Activated naive CD8-positive, alpha-beta T cell treated with anti-CD3 and anti-CD28 coated beads, Interleukin-2, amount 50 U/mL, for 24 hours (primary cell): Measurements from ENCODE around the gene CCDC102A.
A peak's percentile ranks its signal among the peaks of the same experiment; 100 is the strongest.
"Not testable (repeated sequence)": the region's sequence is repeated elsewhere in the genome, so short reads cannot be mapped to it uniquely, and the experiment has no call there.

Experiments used
- ATAC-seq: fragments of 150-1000 bp; cut with Tn5 transposase; one replicate; pipeline ENCODE4 v1.10.0; 2021
- DNase-seq: peaks from one replicate; pipeline ENCODE4 v3.0.0; 2021
- H3K27ac Mint-ChIP-seq: one replicate; pipeline ENCODE4 v1.8.0; 2021; ENCODE audit warnings: mild to moderate bottlenecking, mixed read lengths
- H3K27me3 Mint-ChIP-seq: one replicate; pipeline ENCODE4 v1.8.0; 2021; ENCODE audit warnings: mixed read lengths
- H3K36me3 Mint-ChIP-seq: one replicate; pipeline ENCODE4 v1.8.0; 2021; ENCODE audit warnings: low read depth, mixed read lengths
- H3K4me1 Mint-ChIP-seq: one replicate; pipeline ENCODE4 v1.8.0; 2021; ENCODE audit warnings: mixed read lengths
- H3K4me3 Mint-ChIP-seq: one replicate; pipeline ENCODE4 v1.8.0; 2021; ENCODE audit warnings: mild to moderate bottlenecking, moderate library complexity, mixed read lengths
- H3K9me3 Mint-ChIP-seq: one replicate; pipeline ENCODE4 v1.8.0; 2021; ENCODE audit warnings: mixed read lengths

The CCDC102A gene

DNA sequence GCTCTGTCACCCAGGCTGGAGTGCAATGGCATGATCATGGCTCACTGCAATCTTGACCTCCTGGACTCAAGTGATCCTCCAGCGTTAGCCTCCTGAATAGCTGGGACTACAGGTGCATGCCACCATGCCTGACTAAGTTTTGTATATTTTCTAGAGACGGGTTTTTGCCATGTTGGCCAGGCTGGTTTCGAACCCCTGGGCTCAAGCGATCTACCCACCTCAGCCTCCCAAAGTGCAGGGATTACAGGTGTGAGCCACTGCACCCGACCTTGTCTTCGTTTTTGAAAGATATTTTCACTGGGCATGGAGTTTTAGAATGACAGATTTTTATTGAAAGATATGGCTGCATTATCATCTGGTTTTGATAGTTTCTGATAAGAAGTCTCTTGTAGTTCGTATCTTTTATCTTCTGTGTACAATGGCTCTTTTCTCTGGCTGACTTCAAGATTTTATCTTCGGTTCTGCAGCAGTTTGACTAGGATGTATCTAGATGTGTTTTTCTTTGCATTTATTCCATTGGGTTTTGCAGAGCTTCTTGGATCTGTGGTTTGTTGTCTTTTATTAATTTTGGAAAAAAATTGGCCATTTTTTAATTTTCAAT is 20.7 kb upstream of the CCDC102A start:
- no peak overlapping the region for H3K27ac Mint-ChIP-seq
- no peak for DNase-seq
- no peak for ATAC-seq
- no peaks in the 10 kb centered on the region for H3K27me3 Mint-ChIP-seq
- H3K4me1 Mint-ChIP-seq: peaks cover 15% of the 10 kb centered on the region
- peaks cover 37% of the 10 kb centered on the region for H3K9me3 Mint-ChIP-seq
- H3K36me3 Mint-ChIP-seq: peaks cover 16% of the 10 kb centered on the region
- no peak overlapping the region for H3K4me3 Mint-ChIP-seq

DNA sequence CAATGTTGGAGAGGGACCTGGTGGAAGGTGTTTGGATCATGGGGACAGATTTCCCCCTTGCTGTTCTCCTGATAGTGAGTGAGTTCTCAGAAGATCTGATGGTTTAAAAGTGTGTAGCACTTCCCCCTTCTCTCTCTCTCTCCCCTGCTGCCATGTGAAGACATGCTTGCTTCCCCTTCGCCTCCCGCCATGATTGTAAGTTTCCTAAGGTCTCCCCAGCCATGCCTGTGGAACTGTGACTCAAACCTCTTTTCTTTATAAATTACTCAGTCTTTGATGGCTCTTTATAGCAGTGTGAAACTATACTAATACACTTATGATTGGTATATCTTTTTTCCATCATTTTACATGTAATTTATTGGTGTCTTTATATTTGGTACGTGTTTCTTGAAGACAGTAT is 19.5 kb upstream of the CCDC102A start:
- Mint-ChIP-seq H3K27ac (no peak overlapping the region), H3K4me3 (no peak overlapping the region), H3K9me3 (peaks cover 30% of the 10 kb centered on the region), H3K4me1 (peaks cover 24% of the 10 kb centered on the region), H3K36me3 (peaks cover 13% of the 10 kb centered on the region), H3K27me3 (no peaks in the 10 kb centered on the region)
- DNase-seq: no peak
- ATAC-seq: peak; percentile 69

- H3K4me3 Mint-ChIP-seq: no peak overlapping the region
Observed at GRCh38 chr16:57551057-57551456, 14.7 kb upstream of the CCDC102A start.

GRCh38 chr16:57549730-57550129 is 13.4 kb upstream of the CCDC102A start:
- no peak for ATAC-seq
- Mint-ChIP-seq H3K9me3 (no peaks in the 10 kb centered on the region), H3K27ac (no peak overlapping the region), H3K4me1 (peaks cover 42% of the 10 kb centered on the region), H3K4me3 (no peak overlapping the region), H3K36me3 (peaks cover 3% of the 10 kb centered on the region), H3K27me3 (no peaks in the 10 kb centered on the region)
- no peak for DNase-seq

More at GRCh38 chr16:57551057-57551456, 14.7 kb upstream of the CCDC102A start:
- Mint-ChIP-seq H3K36me3 (peaks cover 7% of the 10 kb centered on the region), H3K9me3 (peaks cover 12% of the 10 kb centered on the region), H3K4me1 (peaks cover 39% of the 10 kb centered on the region), H3K27ac (no peak overlapping the region), H3K27me3 (no peaks in the 10 kb centered on the region)
- DNase-seq (no peak), ATAC-seq (no peak)

GRCh38 chr16:57548408-57548807 is 12.0 kb upstream of the CCDC102A start:
- H3K27ac Mint-ChIP-seq: no peak overlapping the region

DNA sequence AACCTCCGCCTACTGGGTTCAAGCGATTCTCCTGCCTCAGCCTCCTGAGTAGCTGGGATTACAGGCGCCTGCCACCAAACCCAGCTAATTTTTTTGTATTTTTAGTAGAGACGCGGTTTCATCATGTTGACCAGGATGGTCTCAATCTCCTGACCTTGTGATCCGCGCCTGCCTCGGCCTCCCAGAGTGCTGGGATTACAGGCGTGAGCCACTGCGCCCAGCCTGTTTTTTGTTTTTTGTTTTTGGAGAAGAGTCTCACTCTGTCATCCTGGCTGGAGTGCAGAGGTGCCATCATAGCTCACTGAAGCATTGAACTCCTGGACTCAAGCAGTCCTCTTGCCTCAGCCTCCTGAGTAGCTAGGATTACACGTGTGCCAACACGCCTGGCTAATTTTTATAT is 11.2 kb upstream of the CCDC102A start:
- not testable (repeated sequence) for DNase-seq, H3K4me3 Mint-ChIP-seq, ATAC-seq, H3K27ac Mint-ChIP-seq, H3K36me3 Mint-ChIP-seq, H3K9me3 Mint-ChIP-seq, H3K27me3 Mint-ChIP-seq
- H3K4me1 Mint-ChIP-seq: peaks cover 61% of the 10 kb centered on the region

More at GRCh38 chr16:57548408-57548807, 12.0 kb upstream of the CCDC102A start:
- Mint-ChIP-seq H3K4me3 (no peak overlapping the region), H3K9me3 (no peaks in the 10 kb centered on the region), H3K27me3 (no peaks in the 10 kb centered on the region), H3K4me1 (peaks cover 53% of the 10 kb centered on the region), H3K36me3 (peaks cover 3% of the 10 kb centered on the region)
- no peak for DNase-seq
- no peak for ATAC-seq

DNA sequence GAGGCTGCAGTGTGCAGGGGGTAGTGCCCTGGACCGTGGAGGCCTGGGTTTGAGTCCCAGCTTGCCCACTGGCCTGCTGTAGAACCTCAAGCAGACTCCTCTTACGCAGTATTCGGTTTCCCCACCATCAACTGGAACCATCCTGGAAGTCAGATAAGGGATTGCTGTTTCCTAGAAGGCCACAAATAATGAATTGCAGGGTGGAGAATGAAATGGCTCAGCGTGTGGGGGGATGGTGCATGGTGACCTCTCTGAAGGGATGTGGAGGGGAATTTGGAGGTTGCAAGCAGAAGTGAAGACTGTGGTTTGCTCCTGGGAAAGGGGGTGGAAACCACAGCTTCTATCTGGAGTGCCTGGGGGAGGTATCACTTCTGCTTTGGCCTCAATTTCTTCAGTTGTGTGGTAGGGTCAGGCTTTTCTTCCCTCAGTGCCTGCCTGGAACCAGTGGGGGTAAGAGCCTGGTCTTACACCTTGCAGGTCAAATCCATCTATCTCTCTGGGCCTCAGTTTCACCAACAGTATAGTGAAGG is 7.8 kb upstream of the CCDC102A start:
- Mint-ChIP-seq H3K9me3 (no peaks in the 10 kb centered on the region), H3K4me3 (peak overlapping the region; percentile 73), H3K27ac (peak overlapping the region; percentile 2), H3K27me3 (no peaks in the 10 kb centered on the region), H3K4me1 (peaks cover 66% of the 10 kb centered on the region), H3K36me3 (no peaks in the 10 kb centered on the region)
- DNase-seq: peak; percentile 57
- peak; percentile 74 for ATAC-seq

GRCh38 chr16:57541754-57542435 is 5.5 kb upstream of the CCDC102A start:
- peak overlapping the region; percentile 73 for H3K4me3 Mint-ChIP-seq

GRCh38 chr16:57540906-57541753 is 4.8 kb upstream of the CCDC102A start:
- no peaks in the 10 kb centered on the region for H3K36me3 Mint-ChIP-seq
- no peaks in the 10 kb centered on the region for H3K27me3 Mint-ChIP-seq
- DNase-seq (no peak), ATAC-seq (no peak)
- no peaks in the 10 kb centered on the region for H3K9me3 Mint-ChIP-seq
- no peak overlapping the region for H3K4me3 Mint-ChIP-seq
- H3K4me1 Mint-ChIP-seq: peaks cover 81% of the 10 kb centered on the region
- H3K27ac Mint-ChIP-seq: no peak overlapping the region

More at GRCh38 chr16:57541754-57542435, 5.5 kb upstream of the CCDC102A start:
- Mint-ChIP-seq H3K27ac (no peak overlapping the region), H3K4me1 (peaks cover 79% of the 10 kb centered on the region), H3K9me3 (no peaks in the 10 kb centered on the region), H3K27me3 (no peaks in the 10 kb centered on the region), H3K36me3 (no peaks in the 10 kb centered on the region)
- DNase-seq (no peak), ATAC-seq (no peak)

GRCh38 chr16:57540387-57540786 is 4.0 kb upstream of the CCDC102A start:
- Mint-ChIP-seq H3K4me1 (peaks cover 82% of the 10 kb centered on the region), H3K9me3 (no peaks in the 10 kb centered on the region), H3K27me3 (no peaks in the 10 kb centered on the region), H3K4me3 (no peak overlapping the region), H3K27ac (peak overlapping the region; percentile 22), H3K36me3 (no peaks in the 10 kb centered on the region)
- no peak for ATAC-seq
- DNase-seq: no peak

- peaks cover 84% of the 10 kb centered on the region for H3K4me1 Mint-ChIP-seq
- H3K9me3 Mint-ChIP-seq: no peaks in the 10 kb centered on the region
- DNase-seq: no peak
- H3K27ac Mint-ChIP-seq: peak overlapping the region; percentile 83
- peak overlapping the region; percentile 78 for H3K4me3 Mint-ChIP-seq
- no peaks in the 10 kb centered on the region for H3K27me3 Mint-ChIP-seq
- H3K36me3 Mint-ChIP-seq: no peaks in the 10 kb centered on the region
- peak; percentile 37 for ATAC-seq
Observed at GRCh38 chr16:57539072-57539796, 2.9 kb upstream of the CCDC102A start.

DNA sequence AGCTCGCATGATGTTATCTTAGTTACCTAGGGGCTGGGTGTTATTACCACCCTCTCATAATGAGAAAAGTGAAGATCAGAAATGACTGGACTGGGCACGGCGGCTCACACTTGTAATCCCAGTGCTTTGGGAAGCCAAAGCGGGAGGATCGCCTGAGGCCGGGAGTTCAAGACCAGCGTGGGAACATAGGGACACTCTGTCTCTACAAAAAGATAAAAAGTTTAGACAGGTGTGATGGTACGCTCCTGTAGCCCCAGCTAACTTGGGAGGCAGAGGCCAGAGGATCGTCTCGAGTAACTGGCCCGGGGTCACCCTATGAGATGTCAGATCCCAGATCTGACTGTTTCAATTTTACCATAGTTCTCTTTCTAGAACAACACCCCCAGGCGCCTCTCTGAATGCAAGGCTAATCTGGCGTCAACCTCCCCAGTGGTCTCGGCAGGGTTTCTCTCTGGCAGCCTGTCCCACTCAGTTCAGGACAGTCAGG is 1.9 kb upstream of the CCDC102A start:
- peak overlapping the region; percentile 83 for H3K27ac Mint-ChIP-seq
- ATAC-seq: peak; percentile 16
- no peaks in the 10 kb centered on the region for H3K9me3 Mint-ChIP-seq
- H3K27me3 Mint-ChIP-seq: no peaks in the 10 kb centered on the region
- peak overlapping the region; percentile 78 for H3K4me3 Mint-ChIP-seq
- H3K4me1 Mint-ChIP-seq: peaks cover 84% of the 10 kb centered on the region
- no peaks in the 10 kb centered on the region for H3K36me3 Mint-ChIP-seq
- DNase-seq: peak; percentile 46

DNA sequence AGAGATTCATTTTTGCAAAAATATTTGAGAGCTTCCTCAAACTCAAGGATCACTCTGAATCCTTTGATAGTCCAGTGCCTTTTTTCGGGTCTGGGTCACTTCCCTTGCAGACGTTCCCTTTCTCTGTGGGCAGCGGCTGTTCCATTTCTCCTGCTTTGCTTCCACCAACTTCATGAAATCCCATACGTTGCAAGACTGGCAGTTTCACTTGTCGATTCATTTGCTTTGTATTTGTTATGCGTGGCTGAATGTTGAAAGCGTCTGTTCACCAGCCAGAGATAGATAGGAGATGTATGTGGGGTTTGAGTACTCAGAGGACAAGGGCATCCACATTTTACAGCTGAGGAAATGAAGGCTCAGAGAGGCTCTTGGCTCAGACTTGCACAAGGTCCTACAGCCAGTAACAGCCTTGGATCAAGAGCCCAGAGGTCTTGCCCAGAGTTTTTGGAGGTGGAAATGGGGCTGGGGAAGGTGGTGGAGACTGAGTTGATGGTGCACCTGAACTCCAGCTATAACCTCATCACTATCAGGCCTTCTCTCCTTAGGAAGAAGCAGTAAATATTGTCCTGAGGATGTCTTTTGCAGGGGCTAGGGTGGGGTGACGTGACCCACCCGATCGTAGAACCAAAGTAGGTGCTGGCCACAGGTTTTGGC is 1.3 kb upstream of the CCDC102A start:
- Mint-ChIP-seq H3K27ac (peak overlapping the region; percentile 83), H3K4me1 (peaks cover 84% of the 10 kb centered on the region), H3K27me3 (no peaks in the 10 kb centered on the region), H3K9me3 (no peaks in the 10 kb centered on the region), H3K4me3 (peak overlapping the region; percentile 78), H3K36me3 (no peaks in the 10 kb centered on the region)
- no peak for ATAC-seq
- DNase-seq: no peak

GRCh38 chr16:57537194-57537505 is 779 bp upstream of the CCDC102A start:
- Mint-ChIP-seq H3K4me1 (peaks cover 83% of the 10 kb centered on the region), H3K36me3 (no peaks in the 10 kb centered on the region), H3K27me3 (no peaks in the 10 kb centered on the region), H3K27ac (peak overlapping the region; percentile 83), H3K9me3 (no peaks in the 10 kb centered on the region), H3K4me3 (peak overlapping the region; percentile 78)
- DNase-seq (no peak), ATAC-seq (peak; percentile 4)
